Measurements from ENCODE around the gene ODC1. TPM values are rescaled to one million over a fixed set of nuclear protein-coding genes. Genes with fewer than 3 reads are reported as not detected.

ODC1 gene
- polyA plus RNA-seq, 1 donor (not counting 4 experiments of a cell fraction or from before 2014, with no cell fraction given): 637 TPM

- no peak overlapping the region for H3K4me2 ChIP-seq (ENCODE audit: control insufficient read depth, extremely low read depth, insufficient read depth, low read depth, low read length)
- peaks cover 16% of the 10 kb centered on the region for H3K4me1 ChIP-seq (ENCODE audit: control insufficient read depth, extremely low read depth, insufficient read depth, low read length)
- H3K79me2 ChIP-seq (ENCODE audit: control insufficient read depth, insufficient read depth, low read length): peaks cover 2% of the 10 kb centered on the region
- peaks cover 4 to 10% of the 10 kb centered on the region in 2 experiments for H3K36me3 ChIP-seq (ENCODE audit: control insufficient read depth in 2 of 2, extremely low read depth in 1 of 2, insufficient read depth in 2 of 2, low read length in 2 of 2)
- FAIRE-seq (no peak), DNase-seq (ENCODE audit: low read depth, low spot score) (no peak)
- peaks cover 3% of the 10 kb centered on the region for H3K9me1 ChIP-seq (ENCODE audit: control insufficient read depth, extremely low read depth, insufficient read depth, low read length)
- no peaks in the 10 kb centered on the region for H3K27me3 ChIP-seq (ENCODE audit: control insufficient read depth, extremely low read depth, insufficient read depth, low read length)
- no peaks in the 10 kb centered on the region for H4K20me1 ChIP-seq (ENCODE audit: control insufficient read depth, extremely low read depth, insufficient read depth, low read length)
- dilution Hi-C loops (cut with MboI; ENCODE audit: extremely low pct_ligation_motif_present, low sequenced_read_pairs): no loop called here
- no peak overlapping the region for H3K9ac ChIP-seq (ENCODE audit: control insufficient read depth, extremely low read depth, insufficient read depth, low read length)
- TF ChIP-seq EZH2 (IDR thresholded peaks at IDR 0.05; ENCODE audit: low read length): no peak
- no peak overlapping the region for H2AFZ ChIP-seq (ENCODE audit: control insufficient read depth, low read length)
- H3K9me3 ChIP-seq (ENCODE audit: control insufficient read depth, low read depth, low read length): no peaks in the 10 kb centered on the region
- H3K4me3 ChIP-seq (ENCODE audit: control insufficient read depth in 2 of 3, extremely low read depth in 1 of 3, insufficient read depth in 2 of 3, low read depth in 1 of 3, low read length in 3 of 3): no peak overlapping the region
- no peak overlapping the region for H3K27ac ChIP-seq (ENCODE audit: control insufficient read depth, insufficient read depth, low read length)
Observed at GRCh38 chr2:10400002-10400401, 48.1 kb downstream of the ODC1 start.

- H3K9me3 ChIP-seq (ENCODE audit: control insufficient read depth, low read depth, low read length): no peaks in the 10 kb centered on the region
- H3K4me1 ChIP-seq (ENCODE audit: control insufficient read depth, extremely low read depth, insufficient read depth, low read length): peaks cover 10% of the 10 kb centered on the region
- H3K9me1 ChIP-seq (ENCODE audit: control insufficient read depth, extremely low read depth, insufficient read depth, low read length): peaks cover 3% of the 10 kb centered on the region
- H3K36me3 ChIP-seq (ENCODE audit: control insufficient read depth in 2 of 2, extremely low read depth in 1 of 2, insufficient read depth in 2 of 2, low read length in 2 of 2): peaks cover 3 to 10% of the 10 kb centered on the region in 2 experiments
- FAIRE-seq (no peak), DNase-seq (ENCODE audit: low read depth, low spot score) (no peak)
- no peak overlapping the region for H3K4me2 ChIP-seq (ENCODE audit: control insufficient read depth, extremely low read depth, insufficient read depth, low read depth, low read length)
- H3K79me2 ChIP-seq (ENCODE audit: control insufficient read depth, insufficient read depth, low read length): peaks cover 2% of the 10 kb centered on the region
- no peak overlapping the region for H2AFZ ChIP-seq (ENCODE audit: control insufficient read depth, low read length)
- TF ChIP-seq CTCF (optimal IDR thresholded peaks at IDR 0.05 in 1 of 3, IDR thresholded peaks at IDR 0.05 in 1 of 3, conservative IDR thresholded peaks at IDR 0.05 in 1 of 3; ENCODE audit: extremely low read depth in 1 of 3, insufficient read depth in 2 of 3, low read length in 3 of 3): no peak
- TF ChIP-seq EZH2 (IDR thresholded peaks at IDR 0.05; ENCODE audit: low read length): no peak
- no peaks in the 10 kb centered on the region for H3K27me3 ChIP-seq (ENCODE audit: control insufficient read depth, extremely low read depth, insufficient read depth, low read length)
- no peaks in the 10 kb centered on the region for H4K20me1 ChIP-seq (ENCODE audit: control insufficient read depth, extremely low read depth, insufficient read depth, low read length)
- H3K9ac ChIP-seq (ENCODE audit: control insufficient read depth, extremely low read depth, insufficient read depth, low read length): no peak overlapping the region
- H3K4me3 ChIP-seq (ENCODE audit: control insufficient read depth in 2 of 3, extremely low read depth in 1 of 3, insufficient read depth in 2 of 3, low read depth in 1 of 3, low read length in 3 of 3): no peak overlapping the region
- dilution Hi-C loops (cut with MboI; ENCODE audit: extremely low pct_ligation_motif_present, low sequenced_read_pairs): no loop called here
- H3K27ac ChIP-seq (ENCODE audit: control insufficient read depth, insufficient read depth, low read length): no peak overlapping the region
Observed at GRCh38 chr2:10399358-10399757, 48.8 kb downstream of the ODC1 start.

DNA sequence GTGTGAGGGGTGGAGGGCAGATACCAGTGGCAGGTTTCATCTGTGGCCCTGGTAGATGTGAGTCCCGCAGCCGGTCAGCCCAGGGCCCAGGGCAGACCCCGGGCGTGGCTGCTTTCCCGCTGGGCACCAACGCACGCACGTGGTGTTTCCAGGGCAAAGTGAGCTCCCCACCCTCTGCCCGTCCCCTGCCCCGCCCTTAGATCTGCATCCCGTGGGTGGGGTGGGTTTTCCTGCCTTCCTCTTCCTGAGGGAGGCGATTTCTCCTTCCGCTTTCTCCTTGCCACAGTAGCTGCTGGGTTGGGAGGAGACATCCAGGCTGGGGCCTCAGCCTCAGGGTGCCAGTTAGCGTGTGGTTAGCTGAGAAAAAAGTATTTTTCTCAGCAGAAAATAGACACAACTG lies 49.6 kb downstream of the ODC1 start:
- no peak overlapping the region for H3K4me3 ChIP-seq (ENCODE audit: control insufficient read depth in 2 of 3, extremely low read depth in 1 of 3, insufficient read depth in 2 of 3, low read depth in 1 of 3, low read length in 3 of 3)
- FAIRE-seq: no peak
- no peak overlapping the region for H2AFZ ChIP-seq (ENCODE audit: control insufficient read depth, low read length)
- TF ChIP-seq CTCF (optimal IDR thresholded peaks at IDR 0.05 in 1 of 3, IDR thresholded peaks at IDR 0.05 in 1 of 3, conservative IDR thresholded peaks at IDR 0.05 in 1 of 3; ENCODE audit: extremely low read depth in 1 of 3, insufficient read depth in 2 of 3, low read length in 3 of 3) (no peak), EZH2 (IDR thresholded peaks at IDR 0.05; ENCODE audit: low read length) (no peak)
- dilution Hi-C loops (cut with MboI; ENCODE audit: extremely low pct_ligation_motif_present, low sequenced_read_pairs): no loop called here
- peaks cover 7% of the 10 kb centered on the region for H3K4me1 ChIP-seq (ENCODE audit: control insufficient read depth, extremely low read depth, insufficient read depth, low read length)
- no peaks in the 10 kb centered on the region for H3K9me3 ChIP-seq (ENCODE audit: control insufficient read depth, low read depth, low read length)
- H3K27me3 ChIP-seq (ENCODE audit: control insufficient read depth, extremely low read depth, insufficient read depth, low read length): no peaks in the 10 kb centered on the region
- no peak overlapping the region for H3K27ac ChIP-seq (ENCODE audit: control insufficient read depth, insufficient read depth, low read length)
- DNase-seq (ENCODE audit: low read depth, low spot score): no peak
- peaks cover 4% of the 10 kb centered on the region for H3K79me2 ChIP-seq (ENCODE audit: control insufficient read depth, insufficient read depth, low read length)
- H3K36me3 ChIP-seq (ENCODE audit: control insufficient read depth in 2 of 2, extremely low read depth in 1 of 2, insufficient read depth in 2 of 2, low read length in 2 of 2): peaks cover 4 to 10% of the 10 kb centered on the region in 2 experiments
- no peak overlapping the region for H3K4me2 ChIP-seq (ENCODE audit: control insufficient read depth, extremely low read depth, insufficient read depth, low read depth, low read length)
- peaks cover 3% of the 10 kb centered on the region for H3K9me1 ChIP-seq (ENCODE audit: control insufficient read depth, extremely low read depth, insufficient read depth, low read length)
- no peaks in the 10 kb centered on the region for H4K20me1 ChIP-seq (ENCODE audit: control insufficient read depth, extremely low read depth, insufficient read depth, low read length)
- H3K9ac ChIP-seq (ENCODE audit: control insufficient read depth, extremely low read depth, insufficient read depth, low read length): no peak overlapping the region
